Colonic mucosa (tissue), 4 donors: ENCODE results near the gene WDCP. TPM values are rescaled to one million over a fixed set of nuclear protein-coding genes. Genes with fewer than 3 reads are reported as not detected.
"Not testable (repeated sequence)": the region's sequence is repeated elsewhere in the genome, so short reads cannot be mapped to it uniquely, and the experiment has no call there.

ENCODE experiments used
- DNase-seq: peaks from one replicate; pipeline ENCODE4 v3.0.0-alpha.2; 2020
- H3K27ac ChIP-seq: fragments of 200-600 bp; one replicate; pipeline ENCODE4 v1.8.0; 2021
- H3K27me3 ChIP-seq: fragments of 200-600 bp; one replicate; pipeline ENCODE4 v1.8.0; 2021
- H3K36me3 ChIP-seq: fragments of 200-600 bp; one replicate; pipeline ENCODE4 v1.8.0; 2021
- H3K4me1 ChIP-seq: fragments of 200-600 bp; one replicate; pipeline ENCODE4 v1.8.0; 2021; ENCODE audit warnings: mild to moderate bottlenecking
- H3K4me3 ChIP-seq: fragments of 200-600 bp; one replicate; pipeline ENCODE4 v1.8.0; 2021
- H3K9ac ChIP-seq, 2 donors: one replicate each; pipeline ENCODE4 v1.7.0; 2013; ENCODE audit warnings: control low read depth in 2 of 2, low read depth in 2 of 2, low read length in 2 of 2
- H3K9me3 ChIP-seq: fragments of 200-600 bp; one replicate; pipeline ENCODE4 v1.8.0; 2021
- intact Hi-C: fragments of 100-400 bp; cut with DNase I; formaldehyde crosslinking; loops from one replicate; pipeline ENCODE4 v1.14.1; 2022
- total RNA-seq, 2 donors: library from RNA; stranded (reverse); fragmentation: NEBNext Ultra II Directional in 1 of 2; extraction: Animal tissue kit (Norgen Biotek cat#: 25700) in 1 of 2; gene quantifications; one replicate each; pipeline ENCODE4 v1.2.1, GENCODE V29; 2021
- TF ChIP-seq, protein P1 (sequence below): fragments of 200-600 bp; IDR thresholded peaks from one replicate; pipeline ENCODE4 v1.8.0; 2022; ENCODE audit warnings: antibody characterized with exemption, mild to moderate bottlenecking
- donor health status: healthy.
- donor health status: DM: no; HTN: no; CAD: no.
- donor health status: DM: no; HTN: no; CAD: no.

WDCP gene
- total RNA-seq, 2 donors from 2014 or later = 4.5 to 6.8 TPM

DNA sequence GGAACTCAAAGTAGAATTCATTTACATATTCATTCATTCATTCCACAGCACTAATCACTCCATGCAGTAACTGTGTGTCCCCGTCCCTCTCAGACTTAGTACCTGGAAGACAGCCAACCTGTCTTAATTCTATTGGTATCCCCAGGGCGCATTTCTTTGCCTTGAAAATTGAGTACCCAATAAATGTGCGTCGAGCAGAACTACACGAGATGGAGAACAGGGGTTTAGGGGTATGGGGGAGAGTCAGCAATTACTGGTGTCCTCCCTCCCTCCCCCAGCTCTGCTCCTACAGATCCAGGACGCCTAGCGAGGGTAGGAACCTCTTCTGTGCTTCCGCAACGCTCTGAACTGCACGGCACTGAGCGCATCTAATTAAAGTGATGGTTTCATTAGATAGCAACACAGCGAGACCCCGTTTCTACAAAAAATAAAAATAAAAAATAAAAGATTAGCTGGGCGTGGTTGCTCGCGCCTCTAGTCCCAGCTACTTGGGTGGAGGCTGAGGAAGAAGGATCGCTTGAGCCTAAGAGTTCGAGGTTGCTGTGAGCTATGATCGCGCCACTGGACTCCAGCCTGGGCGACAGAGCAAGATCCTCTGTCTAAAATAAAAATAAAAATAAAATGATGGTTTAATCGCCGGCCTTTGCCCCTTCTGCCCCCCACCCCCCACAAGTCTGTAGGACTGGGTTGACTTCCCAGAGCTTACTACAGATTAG lies 1.7 kb upstream of the WDCP start:
- DNase-seq = no peak
- intact Hi-C loops = no loop called here
- TF ChIP-seq, protein P1, sequence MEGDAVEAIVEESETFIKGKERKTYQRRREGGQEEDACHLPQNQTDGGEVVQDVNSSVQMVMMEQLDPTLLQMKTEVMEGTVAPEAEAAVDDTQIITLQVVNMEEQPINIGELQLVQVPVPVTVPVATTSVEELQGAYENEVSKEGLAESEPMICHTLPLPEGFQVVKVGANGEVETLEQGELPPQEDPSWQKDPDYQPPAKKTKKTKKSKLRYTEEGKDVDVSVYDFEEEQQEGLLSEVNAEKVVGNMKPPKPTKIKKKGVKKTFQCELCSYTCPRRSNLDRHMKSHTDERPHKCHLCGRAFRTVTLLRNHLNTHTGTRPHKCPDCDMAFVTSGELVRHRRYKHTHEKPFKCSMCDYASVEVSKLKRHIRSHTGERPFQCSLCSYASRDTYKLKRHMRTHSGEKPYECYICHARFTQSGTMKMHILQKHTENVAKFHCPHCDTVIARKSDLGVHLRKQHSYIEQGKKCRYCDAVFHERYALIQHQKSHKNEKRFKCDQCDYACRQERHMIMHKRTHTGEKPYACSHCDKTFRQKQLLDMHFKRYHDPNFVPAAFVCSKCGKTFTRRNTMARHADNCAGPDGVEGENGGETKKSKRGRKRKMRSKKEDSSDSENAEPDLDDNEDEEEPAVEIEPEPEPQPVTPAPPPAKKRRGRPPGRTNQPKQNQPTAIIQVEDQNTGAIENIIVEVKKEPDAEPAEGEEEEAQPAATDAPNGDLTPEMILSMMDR = no peak
- Histone ChIP-seq H3K4me1 (peaks cover 11% of the 10 kb centered on the region), H3K9me3 (no peaks in the 10 kb centered on the region), H3K4me3 (peak overlapping the region; percentile 55), H3K9ac (no peak overlapping the region), H3K27me3 (no peaks in the 10 kb centered on the region), H3K27ac (no peak overlapping the region), H3K36me3 (no peaks in the 10 kb centered on the region)

DNA sequence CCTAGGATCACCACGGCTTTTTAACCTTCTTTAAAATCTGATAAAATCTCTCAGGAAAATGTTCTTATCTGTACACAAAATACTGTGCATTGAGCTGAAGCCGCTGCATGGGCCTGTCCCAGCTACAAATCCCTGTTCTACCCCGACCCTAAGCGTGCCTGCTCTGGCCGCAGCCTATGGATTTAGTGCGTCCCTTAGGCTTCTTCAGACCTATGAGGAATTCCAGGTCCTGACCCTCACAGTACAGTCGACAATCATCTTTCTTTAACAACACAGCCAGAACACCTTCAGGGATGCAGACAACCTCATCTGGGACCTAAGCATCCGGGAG lies 477 bp upstream of the WDCP start:
- no peak overlapping the region for H3K27ac ChIP-seq
- H3K9me3 ChIP-seq = no peaks in the 10 kb centered on the region
- intact Hi-C loops = no loop called here
- DNase-seq = no peak
- H3K27me3 ChIP-seq = no peaks in the 10 kb centered on the region
- no peaks in the 10 kb centered on the region for H3K36me3 ChIP-seq
- H3K4me1 ChIP-seq = peaks cover 11% of the 10 kb centered on the region
- no peak overlapping the region for H3K4me3 ChIP-seq
- TF ChIP-seq, protein P1 = no peak
- H3K9ac ChIP-seq = peak overlapping the region in 1 of 2 donors; percentile 77

DNA sequence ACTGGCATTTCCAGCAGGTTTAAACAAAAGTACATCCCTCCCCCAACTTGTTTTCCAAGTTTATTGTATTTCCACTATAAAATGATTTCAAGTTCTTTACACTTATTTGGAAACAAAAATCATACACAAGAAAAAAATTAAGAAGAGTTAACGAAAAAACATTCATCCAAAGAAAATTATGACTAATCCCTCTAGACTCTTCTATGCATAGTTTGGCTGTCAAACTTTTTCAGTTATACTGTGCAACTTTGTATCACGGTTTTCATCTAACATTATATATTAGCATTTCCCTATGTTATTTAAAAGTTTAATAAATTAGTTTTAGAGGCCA lies 627 bp downstream of the WDCP start:
- H3K9ac ChIP-seq = peak overlapping the region in 1 of 2 donors; percentile 77
- peak overlapping the region; percentile 54 for H3K4me3 ChIP-seq
- H3K36me3 ChIP-seq = no peaks in the 10 kb centered on the region
- intact Hi-C loops = no loop called here
- TF ChIP-seq, protein P1 = no peak
- no peak for DNase-seq
- peak overlapping the region; percentile 44 for H3K27ac ChIP-seq
- peaks cover 11% of the 10 kb centered on the region for H3K4me1 ChIP-seq
- H3K27me3 ChIP-seq = no peaks in the 10 kb centered on the region
- H3K9me3 ChIP-seq = no peaks in the 10 kb centered on the region

DNA sequence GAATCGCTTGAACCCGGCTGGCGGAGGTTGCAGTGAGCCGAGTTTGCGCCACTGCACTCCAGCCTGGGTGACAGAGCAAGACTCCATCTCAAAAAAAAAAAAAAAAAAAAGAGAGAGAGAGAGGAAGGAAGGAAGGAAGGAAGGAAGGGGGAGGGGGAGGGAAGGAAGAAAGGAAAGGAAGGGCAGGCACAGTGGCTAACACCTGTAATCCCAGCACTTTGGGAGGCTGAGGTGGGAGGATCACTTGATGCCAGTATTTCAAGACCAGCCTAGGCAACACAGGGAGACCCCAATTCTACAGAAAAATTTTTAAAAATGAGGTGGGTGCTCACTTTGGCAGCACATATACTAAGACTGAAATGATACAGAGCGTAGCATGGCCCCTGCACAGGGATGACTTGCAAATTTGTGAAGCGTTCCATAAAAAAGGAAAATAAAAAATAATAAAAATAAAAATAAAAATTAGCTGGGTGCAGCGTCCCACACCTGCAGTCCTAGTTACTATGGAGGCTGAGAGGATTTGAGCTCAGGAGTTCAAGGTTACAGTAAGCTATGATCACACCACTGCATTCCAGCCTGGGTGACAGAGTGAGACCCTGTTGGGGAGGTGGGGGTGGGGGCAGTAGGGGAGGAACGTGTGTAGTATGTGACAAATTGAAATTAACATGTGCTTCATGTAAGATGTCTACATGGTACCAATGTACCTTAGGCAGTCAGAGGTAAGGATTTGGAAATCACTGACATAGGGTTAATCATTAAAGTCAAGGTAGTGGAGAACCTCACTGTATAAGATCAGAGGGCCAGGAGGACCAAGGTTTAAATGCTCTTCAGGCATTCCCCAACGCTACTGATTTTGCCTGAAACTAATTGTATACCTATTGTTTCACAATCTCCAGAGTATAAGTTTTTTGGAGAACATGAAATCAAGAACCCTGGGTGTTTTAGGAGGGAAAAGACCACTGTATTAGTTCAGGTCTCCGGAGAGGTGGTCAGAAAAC lies 1.4 kb downstream of the WDCP start:
- Histone ChIP-seq H3K9ac (peak overlapping the region in 1 of 2 donors; percentile 19), H3K36me3 (no peaks in the 10 kb centered on the region), H3K9me3 (no peaks in the 10 kb centered on the region), H3K27ac (no peak overlapping the region), H3K27me3 (no peaks in the 10 kb centered on the region), H3K4me3 (no peak overlapping the region), H3K4me1 (peaks cover 11% of the 10 kb centered on the region)
- intact Hi-C loops = no loop called here
- TF ChIP-seq, protein P1 = no peak
- no peak for DNase-seq

DNA sequence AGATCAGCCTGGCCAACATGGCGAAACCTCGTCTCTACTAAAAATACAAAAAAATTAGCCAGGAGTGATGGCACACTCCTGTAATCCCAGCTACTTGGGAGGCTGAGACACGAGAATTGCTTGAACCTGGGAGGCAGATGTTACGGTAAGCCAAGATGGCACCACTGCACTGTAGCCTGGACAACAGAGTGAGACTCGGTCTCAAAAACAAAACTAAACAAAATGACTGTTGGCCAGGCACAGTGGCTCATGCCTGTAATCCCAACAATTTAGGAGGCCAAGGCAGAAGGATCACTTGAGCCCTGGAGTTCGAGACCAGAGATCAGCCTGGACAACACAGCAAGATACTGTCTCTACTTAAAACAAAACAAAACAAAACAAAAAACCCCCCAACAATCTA lies 4.1 kb downstream of the WDCP start:
- H3K9ac ChIP-seq, DNase-seq, intact Hi-C loops, H3K27me3 ChIP-seq, H3K9me3 ChIP-seq, H3K36me3 ChIP-seq, H3K27ac ChIP-seq, H3K4me3 ChIP-seq: not testable (repeated sequence)
- peaks cover 11% of the 10 kb centered on the region for H3K4me1 ChIP-seq

DNA sequence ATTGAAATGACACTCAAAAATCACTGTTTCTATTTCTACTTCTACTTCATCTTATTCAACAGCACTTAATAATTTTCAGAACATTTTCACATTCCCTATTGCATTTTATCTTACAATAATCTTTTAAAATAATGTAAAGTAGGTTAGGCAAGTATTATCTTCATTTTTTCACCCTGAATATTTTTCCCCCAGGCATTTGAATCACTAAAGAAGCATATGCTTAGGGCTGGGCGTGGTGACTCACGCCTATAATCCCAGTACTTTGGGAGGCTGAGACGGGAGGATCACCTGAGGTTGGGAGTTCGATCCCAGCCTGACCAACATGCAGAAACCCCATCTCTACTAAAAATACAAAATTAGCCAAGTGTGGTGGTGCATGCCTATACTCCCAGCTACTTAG lies 6.7 kb downstream of the WDCP start:
- DNase-seq = no peak
- TF ChIP-seq, protein P1 = no peak

More for the DNA sequence above, 6.7 kb downstream of the WDCP start:
- no peak overlapping the region for H3K27ac ChIP-seq
- no peaks in the 10 kb centered on the region for H3K36me3 ChIP-seq
- no peaks in the 10 kb centered on the region for H3K9me3 ChIP-seq
- no peaks in the 10 kb centered on the region for H3K4me1 ChIP-seq
- H3K4me3 ChIP-seq = no peak overlapping the region
- intact Hi-C loops = no loop called here
- no peaks in the 10 kb centered on the region for H3K27me3 ChIP-seq
- H3K9ac ChIP-seq = no peak overlapping the region
